Activated CD4-positive, alpha-beta memory T cell treated with anti-CD3 and anti-CD28 coated beads for 36 hours (primary cell): ENCODE data around the gene NRG3. TPM values are rescaled to one million over a fixed set of nuclear protein-coding genes. Genes with fewer than 3 reads are reported as not detected.

Source experiments
- CTCF ChIA-PET: fragments of 350-600 bp; sonication (Branson Sonifier 250); formaldehyde crosslinking; loops from one replicate; lab custom pipeline; 2021; ENCODE audit warnings: antibody characterized with exemption, inconsistent platforms; lab: Charles Lee
- POLR2A ChIA-PET: fragments of 350-600 bp; sonication (Branson Sonifier 250); formaldehyde crosslinking; loops from one replicate; lab custom pipeline; 2021; ENCODE audit warnings: antibody characterized with exemption; lab: Charles Lee
- DNase-seq: peaks from one replicate; pipeline ENCODE4 v3.0.0-alpha.2; 2020
- H3K27ac Mint-ChIP-seq: one replicate; pipeline ENCODE4 v1.8.0; 2021; ENCODE audit warnings: mixed read lengths
- H3K27me3 Mint-ChIP-seq: one replicate; pipeline ENCODE4 v1.8.0; 2021; ENCODE audit warnings: mixed read lengths
- H3K36me3 Mint-ChIP-seq: one replicate; pipeline ENCODE4 v1.8.0; 2021; ENCODE audit warnings: mixed read lengths
- H3K4me1 Mint-ChIP-seq: one replicate; pipeline ENCODE4 v1.8.0; 2021; ENCODE audit warnings: low read depth, mixed read lengths
- H3K4me3 Mint-ChIP-seq: one replicate; pipeline ENCODE4 v1.8.0; 2021; ENCODE audit warnings: mild to moderate bottlenecking, mixed read lengths
- H3K9me3 Mint-ChIP-seq: one replicate; pipeline ENCODE4 v1.8.0; 2021; ENCODE audit warnings: mixed read lengths
- intact Hi-C: fragments of 100-400 bp; cut with micrococcal nuclease; formaldehyde crosslinking; loops from one replicate; pipeline ENCODE4 v1.15.1; 2023
- total RNA-seq, 2 experiments: library from RNA; stranded (reverse); gene quantifications; one replicate each; pipeline ENCODE4 v1.2.3, GENCODE V29; 2021

The NRG3 gene
- total RNA-seq, 2 experiments from 2014 or later = not detected

GRCh38 chr10:83017076-83017867 lies 1142.3 kb downstream of the NRG3 start:
- Mint-ChIP-seq H3K9me3 (peaks cover 10% of the 10 kb centered on the region), H3K4me1 (no peaks in the 10 kb centered on the region), H3K36me3 (no peaks in the 10 kb centered on the region), H3K4me3 (no peak overlapping the region), H3K27me3 (no peaks in the 10 kb centered on the region), H3K27ac (no peak overlapping the region)
- intact Hi-C loops = no loop called here
- ChIA-PET POLR2A (no interaction called here), CTCF (no interaction called here)
- DNase-seq = no peak

DNA sequence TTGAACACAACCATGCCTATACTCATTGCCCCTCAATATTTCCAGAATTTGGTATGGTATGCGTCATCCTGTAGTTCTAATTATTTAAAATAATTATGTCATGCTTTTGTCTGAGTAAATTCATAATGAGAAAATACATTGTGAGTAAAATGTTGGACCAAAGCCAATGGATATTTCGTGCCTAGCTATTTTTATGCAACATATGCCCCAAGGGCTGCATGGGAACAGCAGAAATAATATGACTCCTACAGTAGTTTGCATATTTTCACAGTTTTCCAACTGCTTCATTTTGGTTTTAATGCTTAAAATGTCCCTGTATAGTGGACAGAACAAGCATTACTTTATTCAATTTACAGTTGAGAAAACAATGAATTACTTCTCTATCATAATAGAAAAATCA lies 1148.7 kb downstream of the NRG3 start:
- Mint-ChIP-seq H3K27ac (no peak overlapping the region), H3K27me3 (no peaks in the 10 kb centered on the region), H3K4me1 (no peaks in the 10 kb centered on the region), H3K9me3 (peaks cover 16% of the 10 kb centered on the region), H3K4me3 (no peak overlapping the region), H3K36me3 (no peaks in the 10 kb centered on the region)
- ChIA-PET CTCF (no interaction called here), POLR2A (no interaction called here)
- DNase-seq = no peak
- intact Hi-C loops = no loop called here
